ENCODE results near the gene PRMT7. TPM values are rescaled to one million over a fixed set of nuclear protein-coding genes. Genes with fewer than 3 reads are reported as not detected.

PRMT7 gene
- total RNA-seq, 2 donors from 2014 or later, result 24.5 to 35.7 TPM

DNA sequence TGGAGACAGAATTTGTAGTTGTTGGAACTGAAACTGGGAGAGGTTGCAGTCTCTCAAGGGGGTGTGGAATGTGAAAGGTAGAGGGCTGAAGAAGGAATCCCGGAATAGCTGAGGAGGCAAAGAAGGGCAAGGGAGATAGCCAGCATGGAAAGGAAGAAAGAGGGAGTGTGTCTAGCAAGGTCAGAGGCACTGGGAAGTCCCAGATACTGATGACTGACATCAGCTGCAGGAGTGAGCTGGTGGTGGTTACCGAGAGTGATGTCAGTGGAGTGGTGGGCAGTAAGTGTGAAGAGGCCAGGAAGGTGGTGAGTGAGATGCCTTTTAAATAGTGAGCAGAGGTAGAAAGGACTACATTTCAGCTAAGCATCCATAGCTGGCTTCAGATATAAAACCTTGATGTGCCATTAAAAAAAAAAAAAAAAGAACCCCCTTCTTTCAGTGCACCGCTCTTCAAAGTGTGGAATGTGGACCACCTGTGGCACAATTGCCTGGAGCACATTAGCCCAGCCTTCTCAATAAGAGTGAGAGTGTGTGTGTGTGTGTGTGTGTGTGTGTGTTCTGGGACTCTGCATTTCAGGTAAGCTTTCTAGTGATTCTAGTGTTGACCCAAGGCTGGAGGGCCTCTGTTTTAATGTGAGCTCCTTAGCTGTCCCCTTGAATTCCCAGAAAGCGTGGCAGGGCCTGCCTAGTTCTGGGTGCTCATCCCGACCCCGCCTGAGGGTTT lies 8.5 kb downstream of the PRMT7 start:
- Histone ChIP-seq H3K27ac (no peak overlapping the region), H3K4me3 (no peak overlapping the region), H3K9me3 (no peaks in the 10 kb centered on the region), H3K27me3 (no peaks in the 10 kb centered on the region), H3K36me3 (peaks cover 33% of the 10 kb centered on the region), H3K4me1 (no peaks in the 10 kb centered on the region)
- no peak for DNase-seq (ENCODE audit: low spot score)
- TF ChIP-seq, protein P1, sequence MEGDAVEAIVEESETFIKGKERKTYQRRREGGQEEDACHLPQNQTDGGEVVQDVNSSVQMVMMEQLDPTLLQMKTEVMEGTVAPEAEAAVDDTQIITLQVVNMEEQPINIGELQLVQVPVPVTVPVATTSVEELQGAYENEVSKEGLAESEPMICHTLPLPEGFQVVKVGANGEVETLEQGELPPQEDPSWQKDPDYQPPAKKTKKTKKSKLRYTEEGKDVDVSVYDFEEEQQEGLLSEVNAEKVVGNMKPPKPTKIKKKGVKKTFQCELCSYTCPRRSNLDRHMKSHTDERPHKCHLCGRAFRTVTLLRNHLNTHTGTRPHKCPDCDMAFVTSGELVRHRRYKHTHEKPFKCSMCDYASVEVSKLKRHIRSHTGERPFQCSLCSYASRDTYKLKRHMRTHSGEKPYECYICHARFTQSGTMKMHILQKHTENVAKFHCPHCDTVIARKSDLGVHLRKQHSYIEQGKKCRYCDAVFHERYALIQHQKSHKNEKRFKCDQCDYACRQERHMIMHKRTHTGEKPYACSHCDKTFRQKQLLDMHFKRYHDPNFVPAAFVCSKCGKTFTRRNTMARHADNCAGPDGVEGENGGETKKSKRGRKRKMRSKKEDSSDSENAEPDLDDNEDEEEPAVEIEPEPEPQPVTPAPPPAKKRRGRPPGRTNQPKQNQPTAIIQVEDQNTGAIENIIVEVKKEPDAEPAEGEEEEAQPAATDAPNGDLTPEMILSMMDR (IDR thresholded peaks at IDR 0.05), result no peak

DNA sequence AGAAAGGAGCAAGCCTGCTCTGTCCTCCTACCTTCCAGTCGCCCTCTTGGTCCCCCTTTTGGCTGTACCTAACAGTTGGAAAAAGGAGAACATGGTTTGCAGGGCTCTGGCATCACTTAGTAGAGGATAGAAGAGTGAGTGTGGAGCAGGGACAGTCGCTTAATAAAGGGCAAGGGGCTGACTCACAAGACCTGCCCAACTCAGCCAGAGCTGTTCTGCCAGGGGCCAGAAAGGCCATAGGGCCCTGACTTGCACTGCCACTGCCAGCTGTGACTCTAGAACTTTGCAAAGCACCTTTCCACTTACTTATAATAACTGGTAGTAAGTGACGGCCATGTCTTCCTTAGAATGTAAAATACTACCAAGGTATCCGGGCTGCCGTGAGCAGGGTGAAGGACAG lies 13.5 kb downstream of the PRMT7 start:
- no peak overlapping the region for H3K27ac ChIP-seq
- H3K4me1 ChIP-seq, result no peaks in the 10 kb centered on the region
- no peak for DNase-seq (ENCODE audit: low spot score)
- TF ChIP-seq, protein P1 (IDR thresholded peaks at IDR 0.05), result no peak
- no peaks in the 10 kb centered on the region for H3K9me3 ChIP-seq
- H3K36me3 ChIP-seq, result peaks cover 37% of the 10 kb centered on the region
- H3K27me3 ChIP-seq, result no peaks in the 10 kb centered on the region
- H3K4me3 ChIP-seq, result no peak overlapping the region

DNA sequence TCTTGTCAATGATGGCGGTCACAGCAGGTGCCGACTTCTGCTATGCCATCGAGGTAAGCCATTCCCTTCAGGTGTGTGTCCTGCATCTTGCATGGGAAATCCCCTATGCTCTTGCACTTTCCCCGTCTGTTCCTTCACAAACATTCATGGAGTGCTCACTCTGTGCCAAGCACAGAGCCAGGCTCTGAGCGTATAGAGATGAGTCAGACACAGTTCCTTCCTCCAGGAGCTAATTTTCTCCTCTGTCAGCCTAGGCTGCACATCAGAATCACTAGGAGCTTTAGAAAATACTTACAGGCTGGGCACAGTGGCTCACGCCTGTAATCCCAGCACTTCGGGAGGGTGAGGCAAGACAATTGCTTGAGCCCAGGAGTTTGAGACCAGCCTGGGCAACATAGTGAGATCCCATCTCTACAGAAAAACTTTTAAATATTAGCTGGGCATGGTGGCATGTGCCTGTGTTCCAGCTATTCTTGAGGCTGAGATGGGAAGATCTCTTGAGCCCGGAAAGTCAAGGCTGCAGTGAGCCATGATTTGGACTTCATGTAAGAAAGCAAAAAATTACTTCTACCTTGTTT lies 14.1 kb downstream of the PRMT7 start:
- Histone ChIP-seq H3K36me3 (peaks cover 32% of the 10 kb centered on the region), H3K4me3 (no peak overlapping the region), H3K4me1 (no peaks in the 10 kb centered on the region), H3K27ac (no peak overlapping the region), H3K9me3 (no peaks in the 10 kb centered on the region), H3K27me3 (no peaks in the 10 kb centered on the region)
- TF ChIP-seq, protein P1 (IDR thresholded peaks at IDR 0.05), result no peak
- DNase-seq (ENCODE audit: low spot score), result no peak

DNA sequence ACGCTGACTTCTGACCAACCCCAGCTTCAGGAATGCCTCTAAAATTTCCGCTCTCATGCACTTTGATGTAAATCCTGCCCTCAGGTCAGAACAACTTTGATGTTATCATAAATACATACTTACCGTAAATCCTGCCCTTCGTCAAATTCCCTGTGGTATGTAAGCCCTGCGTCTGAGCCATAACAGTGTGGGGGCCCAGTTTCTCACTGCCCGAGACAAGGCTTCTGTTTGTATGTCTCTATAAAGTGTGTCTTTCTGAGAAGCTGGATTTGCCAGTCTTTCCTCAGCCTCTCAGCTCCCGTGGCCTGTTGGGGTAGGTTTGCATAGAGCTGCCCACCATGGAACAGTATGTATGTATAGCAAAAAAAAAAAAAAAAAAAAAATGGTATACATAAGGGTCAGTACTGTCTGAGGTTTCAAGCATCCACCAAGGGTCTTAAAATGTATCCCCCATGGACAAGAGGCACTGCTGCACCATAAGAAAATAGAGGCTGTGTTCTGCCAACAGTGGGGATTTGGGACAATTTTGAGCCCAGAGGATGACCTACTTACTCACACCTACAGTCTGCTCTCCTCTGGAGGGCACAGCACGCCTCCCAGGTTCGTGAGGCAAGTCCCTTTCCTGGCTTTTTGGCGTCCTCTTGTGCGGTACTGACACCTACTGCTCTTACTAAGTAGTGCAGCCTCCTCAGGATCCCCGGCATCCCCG lies 17.5 kb downstream of the PRMT7 start:
- no peaks in the 10 kb centered on the region for H3K9me3 ChIP-seq
- no peak overlapping the region for H3K27ac ChIP-seq
- no peak overlapping the region for H3K4me3 ChIP-seq
- TF ChIP-seq, protein P1 (IDR thresholded peaks at IDR 0.05), result peak; percentile 85 to 96
- H3K36me3 ChIP-seq, result peaks cover 25% of the 10 kb centered on the region
- peak; percentile 85 for DNase-seq (ENCODE audit: low spot score)
- H3K4me1 ChIP-seq, result peaks cover 0 to 7% of the 10 kb centered on the region in 2 donors
- no peaks in the 10 kb centered on the region for H3K27me3 ChIP-seq

DNA sequence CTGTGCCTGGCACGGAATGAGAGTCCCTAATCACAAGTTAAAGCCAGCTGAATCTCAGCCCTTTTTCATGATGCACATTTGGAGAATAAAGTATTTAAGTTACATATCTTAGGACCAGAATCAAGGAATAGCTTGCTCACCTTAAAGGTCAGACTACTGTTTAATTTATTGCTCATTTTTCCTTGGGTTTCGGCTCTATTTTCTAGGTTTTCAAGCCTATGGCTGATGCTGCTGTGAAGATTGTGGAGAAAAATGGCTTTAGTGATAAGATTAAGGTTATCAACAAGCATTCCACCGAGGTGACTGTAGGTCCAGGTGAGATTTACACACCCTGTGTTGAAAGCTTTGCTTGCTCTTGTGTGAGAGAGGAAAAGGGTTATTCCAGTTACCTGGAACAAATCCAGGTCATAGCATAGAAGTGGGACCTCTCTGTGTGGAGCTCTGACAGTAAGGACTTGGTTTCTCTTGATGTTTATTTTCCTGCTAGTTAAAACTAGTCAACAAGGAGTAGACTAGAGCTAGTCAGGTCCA lies 18.1 kb downstream of the PRMT7 start:
- no peaks in the 10 kb centered on the region for H3K9me3 ChIP-seq

More for the DNA sequence above, 18.1 kb downstream of the PRMT7 start:
- H3K27me3 ChIP-seq, result no peaks in the 10 kb centered on the region
- TF ChIP-seq, protein P1 (IDR thresholded peaks at IDR 0.05), result peak in 1 of 2 donors; percentile 13
- no peak overlapping the region for H3K27ac ChIP-seq
- DNase-seq (ENCODE audit: low spot score), result no peak
- peaks cover 0 to 7% of the 10 kb centered on the region in 2 donors for H3K4me1 ChIP-seq
- peaks cover 25% of the 10 kb centered on the region for H3K36me3 ChIP-seq
- H3K4me3 ChIP-seq, result no peak overlapping the region
